SJCRH30 (cell line): ENCODE data around the gene FBXO39. TPM values are rescaled to one million over a fixed set of nuclear protein-coding genes. Genes with fewer than 3 reads are reported as not detected.
"Not testable (repeated sequence)": the region's sequence is repeated elsewhere in the genome, so short reads cannot be mapped to it uniquely, and the experiment has no call there.

ENCODE experiments used
- DNase-seq, 2 experiments: peaks; one replicate each; pipeline ENCODE4 v3.0.0-alpha.2; 2015 to 2020
- H3K27ac ChIP-seq: fragments of 250-450 bp; sonication (Bioruptor Pico); 2 replicates; pipeline ENCODE4 v1.5.1; 2020; ENCODE audit warnings: mild to moderate bottlenecking, moderate library complexity
- H3K27me3 ChIP-seq: fragments of 250-450 bp; sonication (Bioruptor Pico); 2 replicates; pipeline ENCODE4 v1.5.1; 2020; ENCODE audit warnings: mild to moderate bottlenecking, moderate library complexity
- H3K36me3 ChIP-seq: fragments of 250-450 bp; sonication (Bioruptor Pico); 2 replicates; pipeline ENCODE4 v1.5.1; 2020; ENCODE audit warnings: mild to moderate bottlenecking, moderate library complexity
- H3K4me1 ChIP-seq: fragments of 250-450 bp; sonication (Bioruptor Pico); 2 replicates; pipeline ENCODE4 v1.5.1; 2020; ENCODE audit warnings: mild to moderate bottlenecking, moderate library complexity
- H3K4me3 ChIP-seq: fragments of 250-450 bp; sonication (Bioruptor Pico); 2 replicates; pipeline ENCODE4 v1.5.1; 2020; ENCODE audit warnings: mild to moderate bottlenecking, moderate library complexity
- H3K9me3 ChIP-seq: fragments of 250-450 bp; sonication (Bioruptor Pico); replicated peaks from 2 replicates; pipeline ENCODE4 v1.5.1; 2020; ENCODE audit warnings: mild to moderate bottlenecking, moderate library complexity
- total RNA-seq: library from RNA; depleted of rRNA; stranded (reverse); fragments of >200 nt; shearing (Covaris generic); gene quantifications from 2 replicates; pipeline ENCODE4 v1.2.3, GENCODE V29; 2014

FBXO39 gene
- total RNA-seq, 1 experiment from 2014 or later = not detected

DNA sequence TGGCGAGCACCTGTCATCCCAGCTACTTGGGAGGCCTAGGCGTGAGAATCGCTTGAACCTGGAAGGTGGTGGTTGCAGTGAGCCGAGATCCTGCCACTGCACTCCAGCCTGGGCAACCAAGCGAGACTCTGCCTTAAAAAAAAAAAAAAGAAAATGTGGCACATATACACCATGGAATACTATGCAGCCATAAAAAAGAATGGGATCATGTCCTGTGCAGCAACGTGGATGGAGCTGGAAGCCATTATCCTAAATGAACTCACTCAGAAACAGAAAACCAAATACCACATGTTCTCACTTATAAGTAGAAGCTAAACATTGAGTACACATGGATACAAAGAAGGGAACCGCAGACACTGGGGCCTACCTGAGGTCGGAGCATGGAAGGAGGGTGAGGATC is 1.1 kb upstream of the FBXO39 start:
- not testable (repeated sequence) for H3K4me3 ChIP-seq, H3K36me3 ChIP-seq, H3K27me3 ChIP-seq, DNase-seq, H3K9me3 ChIP-seq, H3K27ac ChIP-seq, H3K4me1 ChIP-seq

DNA sequence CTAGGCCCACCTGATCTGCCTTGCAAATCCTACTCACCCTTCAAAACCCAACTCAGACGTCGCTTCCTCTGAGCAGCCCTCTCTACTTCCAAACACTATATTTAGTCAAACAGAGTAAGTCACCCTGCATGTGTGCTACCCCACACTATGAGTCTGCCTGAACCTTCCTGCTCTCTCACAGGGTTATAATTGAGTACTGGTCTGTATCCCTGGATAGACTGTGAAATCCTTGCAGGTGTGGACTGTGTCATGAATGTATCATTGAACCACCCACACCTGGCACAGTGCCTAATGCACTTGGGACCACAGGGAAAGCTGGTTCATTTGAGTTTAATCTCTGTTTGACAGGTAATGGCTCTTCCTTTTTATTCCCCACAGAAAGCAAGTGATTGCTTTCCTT is 3.4 kb downstream of the FBXO39 start:
- H3K4me1 ChIP-seq = no peaks in the 10 kb centered on the region
- H3K36me3 ChIP-seq = no peaks in the 10 kb centered on the region
- no peaks in the 10 kb centered on the region for H3K27me3 ChIP-seq

DNA sequence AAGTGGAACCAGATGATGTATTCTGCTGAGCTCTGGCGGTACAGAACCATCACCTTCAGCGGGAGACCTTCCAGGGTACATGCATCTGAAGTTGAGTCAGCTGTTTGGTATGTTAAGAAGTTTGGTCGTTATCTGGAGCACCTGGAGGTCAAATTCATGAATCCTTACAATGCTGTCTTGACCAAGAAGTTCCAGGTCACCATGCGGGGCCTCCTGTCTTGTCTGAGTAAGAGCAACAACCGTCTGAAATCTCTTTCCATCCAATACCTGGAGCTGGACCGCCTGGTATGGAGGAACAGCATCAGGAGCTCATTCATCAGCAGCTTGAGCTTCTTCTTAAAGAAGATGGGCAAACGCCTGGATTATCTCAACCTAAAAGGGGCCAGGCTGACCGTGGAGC is 4.0 kb downstream of the FBXO39 start:
- no peak for DNase-seq
- no peaks in the 10 kb centered on the region for H3K9me3 ChIP-seq
- H3K27me3 ChIP-seq = no peaks in the 10 kb centered on the region
- H3K4me1 ChIP-seq = no peaks in the 10 kb centered on the region
- no peak overlapping the region for H3K4me3 ChIP-seq
- no peaks in the 10 kb centered on the region for H3K36me3 ChIP-seq
- H3K27ac ChIP-seq = no peak overlapping the region

More for the DNA sequence above, 3.4 kb downstream of the FBXO39 start:
- H3K4me3 ChIP-seq = no peak overlapping the region
- no peaks in the 10 kb centered on the region for H3K9me3 ChIP-seq
- no peak for DNase-seq
- H3K27ac ChIP-seq = no peak overlapping the region

DNA sequence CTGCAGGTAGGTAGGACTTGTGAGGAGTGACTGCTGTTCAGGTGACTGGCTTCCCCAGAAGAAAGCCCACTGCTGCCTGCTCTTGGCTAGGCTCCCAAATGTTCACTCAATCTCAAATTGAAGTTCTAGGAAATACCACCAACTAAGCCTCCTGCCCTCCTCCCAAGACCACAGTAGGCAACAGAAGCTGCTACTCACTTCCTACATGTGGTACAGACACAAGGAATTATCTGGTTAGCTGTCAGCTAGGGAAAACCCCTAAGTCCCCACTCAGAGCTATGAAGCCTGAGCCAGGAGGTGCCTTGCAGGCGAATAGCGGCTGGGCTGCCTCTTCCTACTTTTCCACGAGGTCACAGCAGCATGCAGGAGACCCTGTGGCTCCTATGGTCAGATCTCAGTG is 4.9 kb downstream of the FBXO39 start:
- H3K9me3 ChIP-seq = no peaks in the 10 kb centered on the region
- H3K4me3 ChIP-seq = no peak overlapping the region
- no peak for DNase-seq
- H3K36me3 ChIP-seq = no peaks in the 10 kb centered on the region
- no peak overlapping the region for H3K27ac ChIP-seq
- H3K27me3 ChIP-seq = no peaks in the 10 kb centered on the region
- H3K4me1 ChIP-seq = no peaks in the 10 kb centered on the region

DNA sequence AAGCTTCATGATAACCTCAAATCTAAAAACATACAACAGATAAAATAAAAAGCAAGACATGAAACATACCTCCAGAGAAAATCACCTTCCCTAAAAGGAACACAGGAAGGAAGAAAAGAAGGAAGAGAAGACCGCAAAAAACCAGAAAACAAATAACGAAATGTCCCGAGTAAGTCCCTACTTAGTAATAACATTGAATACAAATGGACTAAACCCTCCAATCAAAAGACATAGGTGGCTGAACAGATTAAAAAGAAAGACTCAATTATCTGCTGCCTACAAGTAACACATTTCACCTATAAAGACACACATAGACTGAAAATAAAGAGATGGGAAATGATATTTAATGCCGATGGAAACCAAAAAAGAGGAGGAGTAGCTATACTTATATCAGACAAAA is 6.2 kb downstream of the FBXO39 start:
- H3K4me3 ChIP-seq = no peak overlapping the region
- H3K27me3 ChIP-seq = no peaks in the 10 kb centered on the region
- H3K36me3 ChIP-seq = no peaks in the 10 kb centered on the region
- H3K4me1 ChIP-seq = no peaks in the 10 kb centered on the region
- H3K9me3 ChIP-seq = no peaks in the 10 kb centered on the region
- H3K27ac ChIP-seq = no peak overlapping the region
- no peak for DNase-seq

DNA sequence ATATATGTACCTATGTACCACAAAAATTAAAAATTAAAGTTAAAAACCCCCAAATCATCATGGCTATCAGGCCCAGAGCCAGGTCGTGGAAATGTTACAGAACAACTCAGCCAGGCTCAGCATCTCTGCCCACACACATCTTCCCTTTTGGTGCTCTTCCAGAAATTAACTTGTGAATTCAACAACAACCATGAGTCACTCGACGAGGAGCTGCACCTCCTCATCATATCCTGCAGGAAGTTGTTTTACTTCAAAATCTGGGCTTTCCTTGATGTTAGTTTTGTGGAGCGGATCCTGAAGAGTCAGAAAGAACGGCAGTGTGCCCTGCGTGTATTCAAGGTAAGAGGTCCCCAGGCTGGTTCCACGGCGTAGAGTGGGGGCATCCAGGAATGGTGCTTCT is 10.6 kb downstream of the FBXO39 start:
- H3K36me3 ChIP-seq = no peaks in the 10 kb centered on the region
- no peak overlapping the region for H3K27ac ChIP-seq
- no peaks in the 10 kb centered on the region for H3K9me3 ChIP-seq
- no peak for DNase-seq
- no peaks in the 10 kb centered on the region for H3K4me1 ChIP-seq
- H3K4me3 ChIP-seq = no peak overlapping the region
- H3K27me3 ChIP-seq = no peaks in the 10 kb centered on the region

GRCh38 chr17:6787081-6787693 is 11.2 kb downstream of the FBXO39 start:
- no peaks in the 10 kb centered on the region for H3K27me3 ChIP-seq
- no peaks in the 10 kb centered on the region for H3K36me3 ChIP-seq
- H3K27ac ChIP-seq = no peak overlapping the region
- H3K9me3 ChIP-seq = no peaks in the 10 kb centered on the region
- H3K4me1 ChIP-seq = no peaks in the 10 kb centered on the region
- H3K4me3 ChIP-seq = no peak overlapping the region
- DNase-seq = no peak

- DNase-seq = no peak
- no peaks in the 10 kb centered on the region for H3K4me1 ChIP-seq
- H3K27me3 ChIP-seq = no peaks in the 10 kb centered on the region
- no peaks in the 10 kb centered on the region for H3K36me3 ChIP-seq
- H3K4me3 ChIP-seq = no peak overlapping the region
- H3K27ac ChIP-seq = no peak overlapping the region
- H3K9me3 ChIP-seq = no peaks in the 10 kb centered on the region
These were observed 13.1 kb downstream of the FBXO39 start for GRCh38 chr17:6789146-6789545.

GRCh38 chr17:6793748-6794493 is 17.9 kb downstream of the FBXO39 start:
- no peak overlapping the region for H3K4me3 ChIP-seq
- H3K36me3 ChIP-seq = no peaks in the 10 kb centered on the region
- no peak for DNase-seq
- H3K27ac ChIP-seq = no peak overlapping the region
- H3K27me3 ChIP-seq = peaks cover 3% of the 10 kb centered on the region; the same call in 1 of the 2 replicates
- H3K9me3 ChIP-seq = no peaks in the 10 kb centered on the region
- H3K4me1 ChIP-seq = no peaks in the 10 kb centered on the region

DNA sequence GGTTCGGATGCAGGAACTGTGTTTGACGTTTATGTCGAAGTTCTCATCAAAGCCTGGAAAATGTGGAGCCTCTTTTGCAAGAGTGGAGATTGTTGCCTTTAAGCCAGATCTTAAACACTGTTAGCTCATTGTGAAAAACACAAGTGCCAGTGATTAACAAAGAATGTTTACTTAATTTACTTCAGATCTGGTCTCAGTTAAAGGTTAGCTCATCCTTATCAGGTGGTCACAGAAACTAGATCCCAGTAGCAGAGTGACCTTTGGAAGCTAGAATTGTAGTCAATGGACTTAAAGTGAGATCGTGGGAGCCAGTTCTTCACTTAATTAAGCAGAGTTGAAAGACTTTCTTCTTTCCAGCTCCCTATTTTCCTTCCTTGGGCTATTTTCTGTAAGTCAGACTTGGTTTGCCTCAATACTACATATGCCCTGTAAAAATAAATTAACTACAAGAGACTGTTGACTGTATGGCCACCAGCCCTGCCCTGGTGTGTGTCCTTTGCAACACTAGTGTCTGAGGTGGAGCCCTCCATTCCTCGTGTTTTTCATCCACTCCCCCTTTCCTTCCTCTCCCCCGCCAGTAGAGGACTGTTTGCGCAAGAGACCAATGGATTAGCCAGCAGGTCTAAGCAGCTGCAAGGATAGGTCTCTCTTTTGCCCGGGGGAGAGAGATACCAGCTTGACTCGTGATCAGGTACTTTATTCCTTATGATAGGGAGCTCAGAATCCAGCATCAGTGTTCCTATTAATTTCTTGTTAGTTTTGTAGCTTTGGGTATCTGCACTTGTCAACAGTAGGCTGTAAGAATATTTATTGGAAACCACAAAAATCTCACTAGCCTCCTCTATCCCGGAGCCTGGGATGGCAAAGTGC is 20.2 kb downstream of the FBXO39 start:
- Histone ChIP-seq H3K9me3 (no peaks in the 10 kb centered on the region), H3K36me3 (no peaks in the 10 kb centered on the region), H3K27ac (no peak overlapping the region), H3K4me3 (no peak overlapping the region), H3K4me1 (no peaks in the 10 kb centered on the region), H3K27me3 (peaks cover 3% of the 10 kb centered on the region; the same call in 1 of the 2 replicates)
- no peak for DNase-seq

GRCh38 chr17:6796887-6797490 is 21.0 kb downstream of the FBXO39 start:
- DNase-seq = no peak
- Histone ChIP-seq H3K27me3 (peaks cover 3% of the 10 kb centered on the region; the same call in 1 of the 2 replicates), H3K36me3 (no peaks in the 10 kb centered on the region), H3K4me1 (no peaks in the 10 kb centered on the region), H3K9me3 (no peaks in the 10 kb centered on the region), H3K27ac (no peak overlapping the region), H3K4me3 (no peak overlapping the region)

- Histone ChIP-seq H3K27ac (no peak overlapping the region), H3K4me3 (no peak overlapping the region), H3K4me1 (no peaks in the 10 kb centered on the region), H3K27me3 (peaks cover 3% of the 10 kb centered on the region; the same call in 1 of the 2 replicates), H3K36me3 (no peaks in the 10 kb centered on the region), H3K9me3 (no peaks in the 10 kb centered on the region)
- no peak for DNase-seq
These were observed 21.8 kb downstream of the FBXO39 start for GRCh38 chr17:6797718-6798351.

DNA sequence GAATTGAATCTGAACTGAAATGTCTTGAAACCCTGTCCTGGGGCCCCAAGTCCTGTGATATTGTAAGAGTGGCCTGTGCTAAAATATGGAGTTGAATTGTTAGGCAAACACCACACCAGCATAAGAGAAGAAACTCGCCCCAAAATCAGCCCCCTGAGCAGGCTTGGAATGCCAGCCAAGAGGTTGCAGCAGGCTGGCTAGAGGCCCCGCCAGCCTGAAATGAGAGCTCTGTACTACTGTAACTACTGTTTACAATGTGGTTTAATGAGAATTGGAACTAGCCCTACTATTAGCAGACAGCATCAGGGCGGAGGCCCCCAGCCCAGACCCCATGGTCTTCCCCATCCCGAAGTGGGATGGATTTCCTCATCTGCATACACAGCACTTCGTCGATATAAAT is 23.7 kb downstream of the FBXO39 start:
- Histone ChIP-seq H3K4me3 (no peak overlapping the region), H3K27me3 (peaks cover 3% of the 10 kb centered on the region; the same call in 1 of the 2 replicates), H3K36me3 (no peaks in the 10 kb centered on the region), H3K4me1 (no peaks in the 10 kb centered on the region), H3K9me3 (no peaks in the 10 kb centered on the region), H3K27ac (no peak overlapping the region)
- no peak for DNase-seq

- Histone ChIP-seq H3K9me3 (no peaks in the 10 kb centered on the region), H3K36me3 (no peaks in the 10 kb centered on the region), H3K4me1 (no peaks in the 10 kb centered on the region), H3K27me3 (no peaks in the 10 kb centered on the region), H3K4me3 (no peak overlapping the region), H3K27ac (no peak overlapping the region)
- no peak for DNase-seq
These were observed 24.5 kb downstream of the FBXO39 start for GRCh38 chr17:6800422-6801027.
